B cell (primary cell): ENCODE results near the gene CLN6. TPM values are rescaled to one million over a fixed set of nuclear protein-coding genes. Genes with fewer than 3 reads are reported as not detected.

Experiments used
- ATAC-seq: fragments of 200-7000 bp; cut with Tn5 transposase; one replicate; pipeline ENCODE4 v1.10.0; 2021; ENCODE audit warnings: low read depth, mild to moderate bottlenecking, moderate number of reproducible peaks, moderate library complexity
- CTCF ChIA-PET: fragments of 350-600 bp; sonication (Branson Sonifier 250); formaldehyde crosslinking; loops from one replicate; lab custom pipeline; 2021; ENCODE audit warnings: antibody characterized with exemption, inconsistent platforms; lab: Charles Lee
- POLR2A ChIA-PET: fragments of 350-600 bp; sonication (Branson Sonifier 250); formaldehyde crosslinking; loops from one replicate; lab custom pipeline; 2021; ENCODE audit warnings: antibody characterized with exemption; lab: Charles Lee
- DNase-seq: peaks from one replicate; pipeline ENCODE4 v3.0.0; 2013
- H2AFZ ChIP-seq: 2 replicates; pipeline ENCODE4 v1.6.1; 2012; ENCODE audit warnings: mild to moderate bottlenecking, low read depth, low read length; ENCODE audit not compliant: insufficient read depth, poor library complexity, severe bottlenecking
- H3K27ac ChIP-seq, 2 donors: 1 replicate in 1 of 2; 2 replicates in 1 of 2; pipeline ENCODE4 v1.5.1; 2012 to 2013; ENCODE audit warnings: low read length in 2 of 2, mild to moderate bottlenecking in 2 of 2, moderate library complexity in 1 of 2
- H3K27me3 ChIP-seq, 4 experiments: fragments of 200-600 bp in 1 of 4; sonication (generic) in 1 of 4; replicated peaks in 1 of 4; 1 replicate in 2 of 4; 2 replicates in 2 of 4; pipeline versions ENCODE4 v1.6.1 to v1.7.0; 2013 to 2016; ENCODE audit warnings: low read length in 3 of 4, mild to moderate bottlenecking in 2 of 4, mixed read lengths in 1 of 4, moderate library complexity in 1 of 4; ENCODE audit not compliant: insufficient read depth in 4 of 4, control insufficient read depth in 3 of 4; ENCODE audit errors: control extremely low read depth in 1 of 4
- H3K36me3 ChIP-seq, 2 experiments: replicated peaks in 1 of 2; 1 replicate in 1 of 2; 2 replicates in 1 of 2; pipeline versions ENCODE4 v1.6.1 to v1.7.1; 2013; ENCODE audit warnings: low read length in 1 of 2; ENCODE audit not compliant: insufficient read depth in 2 of 2, control insufficient read depth in 1 of 2; ENCODE audit errors: control extremely low read depth in 1 of 2, extremely low read depth in 1 of 2
- H3K4me1 ChIP-seq, 2 donors: fragments of 200-600 bp in 1 of 2; sonication (generic) in 1 of 2; 1 replicate in 1 of 2; 2 replicates in 1 of 2; pipeline versions ENCODE4 v1.5.1 to v1.6.1; 2013 to 2017; ENCODE audit warnings: low read length in 2 of 2; ENCODE audit not compliant: control insufficient read depth in 2 of 2, insufficient read depth in 2 of 2
- H3K4me2 ChIP-seq: replicated peaks from 2 replicates; pipeline ENCODE3; 2012; ENCODE audit warnings: mild to moderate bottlenecking, low read depth, low read length; ENCODE audit not compliant: poor library complexity, severe bottlenecking
- H3K4me3 ChIP-seq, 5 experiments: fragments of 200-600 bp in 1 of 5; sonication (generic) in 1 of 5; 1 replicate in 3 of 5; 2 replicates in 2 of 5; pipeline versions ENCODE4 v1.5.1 to v1.7.0; 2011 to 2016; ENCODE audit warnings: low read length in 4 of 5, mild to moderate bottlenecking in 4 of 5, low read depth in 2 of 5, control low read depth in 1 of 5, moderate library complexity in 1 of 5; ENCODE audit not compliant: insufficient read depth in 1 of 5; ENCODE audit errors: control extremely low read depth in 1 of 5, extremely low read depth in 1 of 5
- H3K79me2 ChIP-seq: fragments of 200-600 bp; sonication (generic); one replicate; pipeline ENCODE4 v1.6.0; 2016; ENCODE audit warnings: low read length; ENCODE audit not compliant: control insufficient read depth, insufficient read depth
- H3K9ac ChIP-seq: fragments of 200-600 bp; sonication (generic); 2 replicates; pipeline ENCODE4 v1.6.1; 2017; ENCODE audit warnings: mild to moderate bottlenecking, low read length, moderate library complexity
- H3K9me3 ChIP-seq, 3 donors: one replicate each; pipeline versions ENCODE4 v1.6.1 to v1.7.1; 2013; ENCODE audit warnings: low read length in 2 of 3; ENCODE audit not compliant: control insufficient read depth in 2 of 3, insufficient read depth in 1 of 3; ENCODE audit errors: control extremely low read depth in 1 of 3
- H4K20me1 ChIP-seq: 2 replicates; pipeline ENCODE4 v1.6.0; 2012; ENCODE audit warnings: mild to moderate bottlenecking, low read length; ENCODE audit not compliant: insufficient read depth, control insufficient read depth, poor library complexity, severe bottlenecking
- H3K27ac Mint-ChIP-seq: one replicate; pipeline ENCODE4 v1.8.0; 2021; ENCODE audit warnings: mixed read lengths
- H3K27me3 Mint-ChIP-seq: one replicate; pipeline ENCODE4 v1.8.0; 2021; ENCODE audit warnings: mixed read lengths
- H3K4me1 Mint-ChIP-seq: one replicate; pipeline ENCODE4 v1.8.0; 2021; ENCODE audit warnings: mixed read lengths
- H3K4me3 Mint-ChIP-seq: one replicate; pipeline ENCODE4 v1.8.0; 2021; ENCODE audit warnings: mixed read lengths
- H3K9me3 Mint-ChIP-seq: one replicate; pipeline ENCODE4 v1.8.0; 2022; ENCODE audit warnings: mixed read lengths; ENCODE audit not compliant: insufficient read depth
- CTCF ChIP-seq: fragments of 200-600 bp; IDR thresholded peaks from one replicate; pipeline ENCODE4 v1.8.0; 2022; ENCODE audit warnings: antibody characterized with exemption, mild to moderate bottlenecking
- EZH2 ChIP-seq: IDR thresholded peaks from 2 replicates; pipeline ENCODE4 v1.6.1; 2012; ENCODE audit warnings: borderline replicate concordance, low read depth, mild to moderate bottlenecking, moderate library complexity, low read length; ENCODE audit not compliant: insufficient read depth, poor library complexity, severe bottlenecking
- WGBS: methylation state at CpG from one replicate; pipeline ENCODE4 v1.1.5; 2013; ENCODE audit warnings: missing lambda C conversion rate; ENCODE audit not compliant: insufficient coverage; 5-methylcytosine and 5-hydroxymethylcytosine counted together
- intact Hi-C: fragments of 100-400 bp; cut with micrococcal nuclease; formaldehyde crosslinking; loops from one replicate; pipeline ENCODE4 v1.10.0; 2022
- polyA plus RNA-seq: library from polyadenylated mRNA; depleted of rRNA; stranded (reverse); fragments of >200 nt; gene quantifications from 2 replicates; pipeline ENCODE4 v1.2.3, GENCODE V29; 2012
- total RNA-seq, 2 donors: library from RNA; stranded (reverse); fragments of 120-200 nt in 1 of 2; gene quantifications; 1 replicate in 1 of 2; 2 replicates in 1 of 2; pipeline versions ENCODE4 v1.2.3 to v1.2.4, GENCODE V29; 2013 to 2022

CLN6 gene
- total and polyA plus RNA-seq, 2 donors (not counting 1 experiment from before 2014, with no cell fraction given): 22.8 TPM

- Histone ChIP-seq H3K9me3 (no peaks in the 10 kb centered on the region), H2AFZ (no peak overlapping the region), H3K4me2 (no peak overlapping the region), H3K27me3 (no peaks in the 10 kb centered on the region), H3K4me3 (no peak overlapping the region), H3K9ac (no peak overlapping the region), H3K36me3 (peaks cover 5 to 17% of the 10 kb centered on the region in 2 experiments), H3K4me1 (no peaks in the 10 kb centered on the region), H3K79me2 (no peaks in the 10 kb centered on the region), H4K20me1 (no peaks in the 10 kb centered on the region), H3K27ac (peak overlapping the region in 1 of 2 donors; percentile 19)
- DNase-seq: no peak
- peak overlapping the region; percentile 70 for H3K27ac Mint-ChIP-seq
- H3K4me1 Mint-ChIP-seq: no peaks in the 10 kb centered on the region
- 95% methylated on average over 4 of the region's 8 CpGs for WGBS
- H3K27me3 Mint-ChIP-seq: no peaks in the 10 kb centered on the region
- intact Hi-C loops: no loop called here
- H3K4me3 Mint-ChIP-seq: no peak overlapping the region
- ChIA-PET POLR2A (interaction anchor here (0.7 kb wide), 2 partner anchors 138 to 238 kb away, joined by 4 to 5 read pairs; no protein-coding TSS in a partner anchor), CTCF (interaction anchor here (0.7 to 1.3 kb wide), 5 partner anchors 13 to 141 kb away, joined by 3 to 5 read pairs (median 3); partner anchors contain the start of gene PIAS1)
- H3K9me3 Mint-ChIP-seq: no peaks in the 10 kb centered on the region
- TF ChIP-seq CTCF (no peak), EZH2 (no peak)
- ATAC-seq: no peak
Observed at GRCh38 chr15:68195336-68196112, 34.0 kb downstream of the CLN6 start.

- no peak overlapping the region for H3K4me3 Mint-ChIP-seq
- Histone ChIP-seq H3K36me3 (peaks cover 10 to 32% of the 10 kb centered on the region in 2 experiments), H3K4me1 (no peaks in the 10 kb centered on the region), H2AFZ (no peak overlapping the region), H3K4me2 (no peak overlapping the region), H3K79me2 (no peaks in the 10 kb centered on the region), H3K9me3 (no peaks in the 10 kb centered on the region), H3K27me3 (no peaks in the 10 kb centered on the region), H3K4me3 (no peak overlapping the region), H3K9ac (no peak overlapping the region), H4K20me1 (no peaks in the 10 kb centered on the region), H3K27ac (no peak overlapping the region)
- intact Hi-C loops: no loop called here
- no peaks in the 10 kb centered on the region for H3K9me3 Mint-ChIP-seq
- POLR2A ChIA-PET: no interaction called here
- H3K27ac Mint-ChIP-seq: peak overlapping the region; percentile 10
- 100% methylated on average over 2 of the region's 5 CpGs for WGBS
- H3K27me3 Mint-ChIP-seq: no peaks in the 10 kb centered on the region
- ATAC-seq: no peak
- TF ChIP-seq CTCF (no peak), EZH2 (no peak)
- no peak for DNase-seq
- H3K4me1 Mint-ChIP-seq: peaks cover 4% of the 10 kb centered on the region
- CTCF ChIA-PET: no interaction called here
Observed at GRCh38 chr15:68192804-68193486, 36.6 kb downstream of the CLN6 start.
